K562 (cell line): ENCODE data around the gene UQCRC2. TPM values are rescaled to one million over a fixed set of nuclear protein-coding genes. Genes with fewer than 3 reads are reported as not detected.

Experiments used
- ARID1B ChIP-seq: fragments of 450-650 bp; IDR thresholded peaks from 2 replicates; pipeline ENCODE4 v1.6.1; 2016; ENCODE audit warnings: antibody characterized with exemption, mild to moderate bottlenecking, inconsistent platforms
- ATF1 ChIP-seq, 2 experiments: fragments of 450-650 bp in 1 of 2; IDR thresholded peaks; 2 replicates each; pipeline ENCODE4 v1.6.1; 2016; ENCODE audit warnings: missing compliant biosample characterization in 1 of 2, missing genetic modification characterization in 1 of 2
- BCOR ChIP-seq: fragments of 450-650 bp; IDR thresholded peaks from 2 replicates; pipeline ENCODE4 v1.6.1; 2016
- CHD7 ChIP-seq: fragments of 200-600 bp; sonication (generic); IDR thresholded peaks from one replicate; pipeline ENCODE4 v1.6.1; 2012; ENCODE audit warnings: mild to moderate bottlenecking, low read depth, low read length, inconsistent platforms
- CSDE1 ChIP-seq, 2 experiments: fragments of 450-650 bp; IDR thresholded peaks; 2 replicates each; pipeline ENCODE4 v1.6.1; 2016; ENCODE audit warnings: mild to moderate bottlenecking in 1 of 2
- EP300 ChIP-seq: IDR thresholded peaks from 2 replicates; pipeline ENCODE4 v1.6.1; 2012; ENCODE audit warnings: low read length, improper control_type of control experiment
- HDAC8 ChIP-seq: fragments of 450-650 bp; IDR thresholded peaks from 2 replicates; pipeline ENCODE4 v1.6.1; 2016; ENCODE audit warnings: mild to moderate bottlenecking, missing genetic modification characterization, moderate library complexity, missing compliant biosample characterization
- SPI1 ChIP-seq: IDR thresholded peaks from 2 replicates; pipeline ENCODE4 v1.6.1; 2011; ENCODE audit warnings: low read depth, low read length, control low read depth, borderline replicate concordance
- SRF ChIP-seq, 2 experiments: fragments of 250-450, 450-650 bp in 1 of 2; sonication (Bioruptor Pico) in 1 of 2; sonication (generic) in 1 of 2; formaldehyde crosslinking; IDR thresholded peaks; 2 replicates each; pipeline versions ENCODE4 v1.5.0 to v1.5.1; 2020 to 2022; ENCODE audit warnings: mild to moderate bottlenecking in 1 of 2, missing genetic modification reagents in 1 of 2
- STAT5B ChIP-seq: fragments of 250-450 bp; sonication (Bioruptor Pico); IDR thresholded peaks from 2 replicates; pipeline ENCODE4 v1.8.0; 2021; ENCODE audit warnings: mild to moderate bottlenecking, inconsistent platforms
- SUPT5H ChIP-seq: fragments of 450-650 bp; IDR thresholded peaks from 2 replicates; pipeline ENCODE4 v1.6.1; 2016
- TOE1 ChIP-seq, 2 experiments: fragments of 450-650 bp in 1 of 2; sonication (generic) in 1 of 2; formaldehyde crosslinking in 1 of 2; IDR thresholded peaks; 2 replicates each; pipeline versions ENCODE4 v1.7.1 to v1.8.0; 2016 to 2022; ENCODE audit warnings: borderline replicate concordance in 2 of 2, mild to moderate bottlenecking in 2 of 2, antibody characterized with exemption in 1 of 2, inconsistent platforms in 1 of 2, low read depth in 1 of 2, missing genetic modification reagents in 1 of 2, moderate library complexity in 1 of 2
- ZBED1 ChIP-seq: IDR thresholded peaks from 2 replicates; pipeline ENCODE4 v1.6.1; 2014
- ZNF134 ChIP-seq: fragments of 250-450 bp; sonication (Bioruptor Pico); conservative IDR thresholded peaks from 2 replicates; pipeline ENCODE4 v1.4.0; 2020
- ZNF324 ChIP-seq: fragments of 250-450 bp; sonication (Bioruptor Pico); IDR thresholded peaks from 2 replicates; pipeline ENCODE4 v1.4.0; 2020; ENCODE audit warnings: mild to moderate bottlenecking
- ZNF778 ChIP-seq: fragments of 450-650 bp; formaldehyde crosslinking; IDR thresholded peaks from 2 replicates; pipeline ENCODE4 v1.4.0; 2020; ENCODE audit warnings: mild to moderate bottlenecking, moderate library complexity
- polyA plus RNA-seq, 8 experiments: library from polyadenylated mRNA; depleted of rRNA in 4 of 8; stranded (reverse) in 5 of 8; unstranded in 3 of 8; fragments of >200 nt; fragmentation: Nextera tagmentation in 2 of 8; fragmentation: Illumina TruSeq in 1 of 8; extraction: Ambion mirVana in 2 of 8; extraction: Trizol in 1 of 8; gene quantifications; 2 replicates each; pipeline versions ENCODE4 v1.2.1 to v1.2.3, GENCODE V29; 2011 to 2014; ENCODE audit warnings: inconsistent platforms in 1 of 8, missing spikeins in 1 of 8
- total RNA-seq, 7 experiments: library from RNA; depleted of rRNA in 6 of 7; stranded (reverse); fragments of >200 nt in 6 of 7; fragmentation: Illumina TruSeq in 2 of 7; extraction: Trizol in 2 of 7; gene quantifications; 2 replicates each; pipeline versions ENCODE4 v1.2.1 to v1.2.3, GENCODE V29; 2011 to 2021; ENCODE audit warnings: low replicate concordance in 1 of 7
- TF ChIP-seq, protein P1 (sequence below): sonication (generic); formaldehyde crosslinking; IDR thresholded peaks from 2 replicates; pipeline ENCODE4 v1.8.0; 2022; ENCODE audit warnings: missing genetic modification reagents, mild to moderate bottlenecking, moderate library complexity, borderline replicate concordance

The UQCRC2 gene
- total and polyA plus RNA-seq, 9 of the 15 experiments (the other 6 are each of a cell fraction or from before 2014, with no cell fraction given): 177 to 516 (median 319) TPM

DNA sequence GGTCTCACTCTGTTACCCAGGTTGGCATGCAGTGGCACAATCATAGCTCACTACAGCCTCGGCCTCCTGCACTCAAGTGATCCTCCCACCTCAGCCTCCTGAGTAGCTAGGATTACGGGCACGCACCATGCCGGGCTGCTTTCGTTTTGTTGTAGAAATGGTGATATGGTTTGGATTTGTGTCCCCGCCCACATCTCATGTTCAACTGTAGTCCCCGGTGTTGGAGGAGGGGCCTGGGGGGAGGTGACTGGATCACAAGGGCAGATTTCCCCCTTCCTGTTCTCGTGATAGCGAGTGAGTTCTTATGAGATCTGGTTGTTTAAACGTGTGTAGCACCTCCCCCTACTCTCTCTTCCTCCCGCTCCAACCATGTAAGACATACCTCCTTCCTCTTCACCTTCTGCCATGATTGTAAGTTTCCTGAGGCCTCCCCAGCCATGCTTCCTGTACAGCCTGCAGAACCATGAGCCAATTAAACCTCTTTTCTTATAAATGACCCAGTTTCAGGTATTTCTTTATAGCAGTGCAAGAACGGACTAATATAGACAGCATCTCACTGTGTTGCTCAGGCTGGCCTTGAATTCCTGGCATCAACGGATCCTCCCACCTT lies 41.8 kb downstream of the UQCRC2 start (continued):
- no peak for TF ChIP-seq CHD7
- peak; percentile 70 for TF ChIP-seq ZNF324 (CRISPR knock-in tag)
- no peak for TF ChIP-seq ATF1 (CRISPR knock-in tag; IDR thresholded peaks at IDR 0.05)
- peak; percentile 39; the same call in 1 of the 2 replicates for TF ChIP-seq ATF1 (tag; IDR thresholded peaks at IDR 0.05)
- TF ChIP-seq BCOR: no peak
- TF ChIP-seq CSDE1 (IDR thresholded peaks at IDR 0.05): no peak
- peak; percentile 76 for TF ChIP-seq SUPT5H
- TF ChIP-seq, protein P1, sequence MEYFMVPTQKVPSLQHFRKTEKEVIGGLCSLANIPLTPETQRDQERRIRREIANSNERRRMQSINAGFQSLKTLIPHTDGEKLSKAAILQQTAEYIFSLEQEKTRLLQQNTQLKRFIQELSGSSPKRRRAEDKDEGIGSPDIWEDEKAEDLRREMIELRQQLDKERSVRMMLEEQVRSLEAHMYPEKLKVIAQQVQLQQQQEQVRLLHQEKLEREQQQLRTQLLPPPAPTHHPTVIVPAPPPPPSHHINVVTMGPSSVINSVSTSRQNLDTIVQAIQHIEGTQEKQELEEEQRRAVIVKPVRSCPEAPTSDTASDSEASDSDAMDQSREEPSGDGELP (CRISPR knock-in tag): peak; percentile 30; the same call in 1 of the 2 replicates
- TF ChIP-seq STAT5B (CRISPR knock-in tag): no peak
- TF ChIP-seq ZBED1: no peak
- peak in 1 of 2 experiments; percentile 53; a peak in 2 of 4 replicates for TF ChIP-seq SRF (CRISPR knock-in tag; IDR thresholded peaks at IDR 0.05)
- no peak for TF ChIP-seq ZNF134 (CRISPR knock-in tag)
- no peak for TF ChIP-seq ZNF778
- 0 out of 2 replicates have a peak, but pooled peaks have one; percentile 3 for TF ChIP-seq ARID1B
- TF ChIP-seq HDAC8: no peak
- peak; percentile 45; the same call in 1 of the 2 replicates for TF ChIP-seq EP300
- peak; percentile 73; the same call in 1 of the 2 replicates for TF ChIP-seq TOE1 (IDR thresholded peaks at IDR 0.05; ENCODE audit: borderline replicate concordance)
- TF ChIP-seq TOE1 (CRISPR knock-in tag; IDR thresholded peaks at IDR 0.05; ENCODE audit: borderline replicate concordance, low read depth): no peak
- TF ChIP-seq SPI1: peak; percentile 55; the same call in 1 of the 2 replicates
